Caco-2 (cell line): ENCODE data around the gene COTL1. TPM values are rescaled to one million over a fixed set of nuclear protein-coding genes. Genes with fewer than 3 reads are reported as not detected.

Experiments used
- BruUV-seq: library from RNA; stranded (reverse); fragments of 400-500 nt; replicated peaks from 2 replicates; lab custom pipeline; 2021; lab: Mats Ljungman, UMichigan
- CTCF ChIA-PET: fragments of 300-600 bp; sonication (Branson Sonifier 250); formaldehyde crosslinking; loops from one replicate; lab custom pipeline; 2022; ENCODE audit warnings: antibody characterized with exemption; lab: Charles Lee
- POLR2A ChIA-PET: fragments of 300-600 bp; sonication (Branson Sonifier 250); formaldehyde crosslinking; loops from one replicate; lab custom pipeline; 2022; ENCODE audit warnings: antibody characterized with exemption; lab: Charles Lee
- DNase-seq, 2 experiments: peaks; one replicate each; pipeline versions ENCODE4 v3.0.0 to v3.0.0-alpha.2; 2020 to 2022
- H3K27me3 ChIP-seq: replicated peaks from 2 replicates; pipeline ENCODE4 v1.6.0; 2011; ENCODE audit warnings: low read length; ENCODE audit not compliant: control insufficient read depth, insufficient read depth
- H3K36me3 ChIP-seq: 2 replicates; pipeline ENCODE4 v1.5.1; 2011; ENCODE audit warnings: low read length; ENCODE audit not compliant: control insufficient read depth, insufficient read depth
- H3K4me1 ChIP-seq: fragments of 250-450 bp; sonication (Bioruptor Pico); 2 replicates; pipeline ENCODE4 v1.5.1; 2020; ENCODE audit warnings: mild to moderate bottlenecking
- H3K4me3 ChIP-seq: 2 replicates; pipeline ENCODE4 v1.5.1; 2011; ENCODE audit warnings: low read depth, mild to moderate bottlenecking, control low read depth, low read length
- H3K9me3 ChIP-seq: fragments of 250-450 bp; sonication (Bioruptor Pico); 2 replicates; pipeline ENCODE4 v1.5.1; 2020; ENCODE audit warnings: mild to moderate bottlenecking, moderate library complexity
- H3K27ac Mint-ChIP-seq: one replicate; pipeline ENCODE4 v1.8.0; 2022; ENCODE audit warnings: mixed read lengths; ENCODE audit not compliant: unreplicated experiment
- H3K27me3 Mint-ChIP-seq: one replicate; pipeline ENCODE4 v1.8.0; 2022; ENCODE audit warnings: mixed read lengths; ENCODE audit not compliant: insufficient read depth, unreplicated experiment
- H3K36me3 Mint-ChIP-seq: one replicate; pipeline ENCODE4 v1.8.0; 2022; ENCODE audit warnings: mild to moderate bottlenecking, mixed read lengths; ENCODE audit not compliant: insufficient read depth, unreplicated experiment
- H3K4me1 Mint-ChIP-seq: one replicate; pipeline ENCODE4 v1.8.0; 2022; ENCODE audit warnings: low read depth, mixed read lengths; ENCODE audit not compliant: unreplicated experiment
- H3K4me3 Mint-ChIP-seq: one replicate; pipeline ENCODE4 v1.8.0; 2022; ENCODE audit warnings: mild to moderate bottlenecking, moderate library complexity, mixed read lengths; ENCODE audit not compliant: unreplicated experiment
- H3K9me3 Mint-ChIP-seq: one replicate; pipeline ENCODE4 v1.8.0; 2022; ENCODE audit warnings: mixed read lengths; ENCODE audit not compliant: unreplicated experiment
- CTCF ChIP-seq, 2 experiments: fragments of 200-600 bp in 1 of 2; IDR thresholded peaks; 1 replicate in 1 of 2; 2 replicates in 1 of 2; pipeline versions ENCODE4 v1.5.1 to v1.8.0; 2011 to 2022; ENCODE audit warnings: antibody characterized with exemption in 1 of 2, control low read depth in 1 of 2, inconsistent platforms in 1 of 2, low read depth in 1 of 2, low read length in 1 of 2, mild to moderate bottlenecking in 1 of 2, moderate library complexity in 1 of 2; ENCODE audit not compliant: insufficient read depth in 1 of 2, severe bottlenecking in 1 of 2, unreplicated experiment in 1 of 2
- intact Hi-C: fragments of 100-400 bp; cut with micrococcal nuclease; formaldehyde crosslinking; loops from one replicate; pipeline ENCODE4 v1.10.0; 2022; ENCODE audit not compliant: unreplicated experiment
- total RNA-seq: library from RNA; stranded (reverse); gene quantifications from 2 replicates; pipeline ENCODE4 v1.2.3, GENCODE V29; 2022

COTL1 gene
- total RNA-seq, 1 experiment from 2014 or later, result 434 TPM

- POLR2A ChIA-PET, result no interaction called here
- H3K27ac Mint-ChIP-seq, result no peak overlapping the region
Measured at GRCh38 chr16:84598360-84598759, 19.5 kb downstream of the COTL1 start.

GRCh38 chr16:84597931-84598351 lies 19.9 kb downstream of the COTL1 start:
- Mint-ChIP-seq H3K36me3 (peaks cover 54% of the 10 kb centered on the region), H3K4me1 (peaks cover 12% of the 10 kb centered on the region), H3K4me3 (no peak overlapping the region), H3K27ac (no peak overlapping the region), H3K9me3 (no peaks in the 10 kb centered on the region), H3K27me3 (no peaks in the 10 kb centered on the region)
- no peaks in the 10 kb centered on the region for H3K9me3 ChIP-seq
- no peak for TF ChIP-seq CTCF (IDR thresholded peaks at IDR 0.05; ENCODE audit: insufficient read depth in 1 of 2, low read depth in 1 of 2, low read length in 1 of 2, severe bottlenecking in 1 of 2, unreplicated experiment in 1 of 2)
- peaks cover 16% of the 10 kb centered on the region for H3K4me1 ChIP-seq
- no peaks in the 10 kb centered on the region; the same call in 1 of the 2 replicates for H3K36me3 ChIP-seq
- intact Hi-C loops, result no loop called here
- CTCF ChIA-PET, result interaction anchor here (0.5 to 1.0 kb wide), 3 partner anchors 21 to 87 kb away, joined by 3 to 6 read pairs (median 3); no protein-coding TSS in a partner anchor
- no peak for DNase-seq
- H3K4me3 ChIP-seq, result no peak overlapping the region
- no TSS peak for BruUV-seq
- POLR2A ChIA-PET, result no interaction called here
- H3K27me3 ChIP-seq, result no peaks in the 10 kb centered on the region

More at GRCh38 chr16:84598360-84598759, 19.5 kb downstream of the COTL1 start:
- Mint-ChIP-seq H3K27me3 (no peaks in the 10 kb centered on the region), H3K36me3 (peaks cover 55% of the 10 kb centered on the region), H3K9me3 (no peaks in the 10 kb centered on the region), H3K4me1 (peaks cover 12% of the 10 kb centered on the region), H3K4me3 (no peak overlapping the region)
- no peak for TF ChIP-seq CTCF (IDR thresholded peaks at IDR 0.05; ENCODE audit: insufficient read depth in 1 of 2, low read depth in 1 of 2, low read length in 1 of 2, severe bottlenecking in 1 of 2, unreplicated experiment in 1 of 2)
- H3K27me3 ChIP-seq, result no peaks in the 10 kb centered on the region
- no peaks in the 10 kb centered on the region; the same call in 1 of the 2 replicates for H3K36me3 ChIP-seq
- no TSS peak for BruUV-seq
- H3K4me1 ChIP-seq, result peaks cover 16% of the 10 kb centered on the region
- H3K4me3 ChIP-seq, result no peak overlapping the region
- intact Hi-C loops, result no loop called here
- no peak for DNase-seq
- CTCF ChIA-PET, result interaction anchor here (0.6 to 1.0 kb wide), 2 partner anchors 87 to 425 kb away, joined by 3 read pairs; no protein-coding TSS in a partner anchor
- H3K9me3 ChIP-seq, result no peaks in the 10 kb centered on the region

- Mint-ChIP-seq H3K27me3 (no peaks in the 10 kb centered on the region), H3K9me3 (no peaks in the 10 kb centered on the region), H3K4me1 (peaks cover 12% of the 10 kb centered on the region), H3K36me3 (peaks cover 54% of the 10 kb centered on the region), H3K4me3 (no peak overlapping the region), H3K27ac (no peak overlapping the region)
- Histone ChIP-seq H3K36me3 (no peaks in the 10 kb centered on the region), H3K27me3 (no peaks in the 10 kb centered on the region), H3K4me3 (no peak overlapping the region), H3K4me1 (peaks cover 16% of the 10 kb centered on the region), H3K9me3 (no peaks in the 10 kb centered on the region)
- TF ChIP-seq CTCF (IDR thresholded peaks at IDR 0.05; ENCODE audit: insufficient read depth in 1 of 2, low read depth in 1 of 2, low read length in 1 of 2, severe bottlenecking in 1 of 2, unreplicated experiment in 1 of 2), result no peak
- no peak for DNase-seq
- intact Hi-C loops, result no loop called here
- CTCF ChIA-PET, result interaction anchor here (0.5 to 1.0 kb wide), 3 partner anchors 21 to 86 kb away, joined by 3 to 6 read pairs (median 3); no protein-coding TSS in a partner anchor
- BruUV-seq, result no TSS peak
- POLR2A ChIA-PET, result no interaction called here
Measured at GRCh38 chr16:84597528-84597896, 20.4 kb downstream of the COTL1 start.
